ENCODE results near the gene KCNG1. TPM values are rescaled to one million over a fixed set of nuclear protein-coding genes. Genes with fewer than 3 reads are reported as not detected.
A peak's percentile ranks its signal among the peaks of the same experiment; 100 is the strongest.

Gene KCNG1
- total RNA-seq, 1 donor from 2014 or later = 9.9 TPM

DNA sequence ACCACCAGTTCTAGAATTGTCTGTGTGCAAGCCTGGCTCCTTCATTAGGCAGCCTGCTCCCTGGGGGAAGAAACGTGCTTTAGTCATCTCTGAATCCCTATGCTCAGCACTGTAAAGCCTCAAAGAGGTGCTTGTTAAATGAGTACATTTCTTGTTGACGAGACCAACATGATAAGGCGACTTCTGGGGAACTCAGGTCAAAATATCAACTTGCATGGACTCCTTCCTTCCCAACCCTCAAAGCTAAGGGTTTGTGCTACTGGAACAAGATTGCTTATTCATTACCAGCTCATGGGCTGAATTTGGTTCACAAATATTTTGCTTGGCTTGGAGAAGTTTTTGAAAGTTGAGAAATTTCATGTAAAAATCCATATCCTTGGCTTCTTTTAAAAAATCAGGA is 10.6 kb downstream of the KCNG1 start:
- no peak for ATAC-seq

GRCh38 chr20:51011479-51011878 is 11.4 kb downstream of the KCNG1 start:
- ATAC-seq = no peak

- no peak for ATAC-seq
These were observed 12.0 kb downstream of the KCNG1 start for GRCh38 chr20:51010932-51011331.

DNA sequence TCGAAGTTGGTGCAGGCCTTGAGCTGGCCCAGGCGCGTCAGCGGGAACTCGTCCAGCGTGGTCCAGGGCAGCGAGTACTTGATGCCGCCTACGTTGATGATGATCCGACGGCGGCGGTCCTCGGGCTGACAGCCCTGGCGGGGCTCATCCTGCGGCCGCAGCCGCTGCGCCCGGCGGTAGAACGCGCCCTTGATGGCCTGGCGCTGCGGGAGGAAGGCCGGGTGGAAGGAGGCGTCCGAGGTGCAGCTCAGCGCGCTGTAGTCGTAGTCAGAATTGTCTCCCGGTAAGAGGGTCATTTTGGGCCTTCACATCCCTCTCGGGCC is 12.9 kb downstream of the KCNG1 start:
- no peak for ATAC-seq

DNA sequence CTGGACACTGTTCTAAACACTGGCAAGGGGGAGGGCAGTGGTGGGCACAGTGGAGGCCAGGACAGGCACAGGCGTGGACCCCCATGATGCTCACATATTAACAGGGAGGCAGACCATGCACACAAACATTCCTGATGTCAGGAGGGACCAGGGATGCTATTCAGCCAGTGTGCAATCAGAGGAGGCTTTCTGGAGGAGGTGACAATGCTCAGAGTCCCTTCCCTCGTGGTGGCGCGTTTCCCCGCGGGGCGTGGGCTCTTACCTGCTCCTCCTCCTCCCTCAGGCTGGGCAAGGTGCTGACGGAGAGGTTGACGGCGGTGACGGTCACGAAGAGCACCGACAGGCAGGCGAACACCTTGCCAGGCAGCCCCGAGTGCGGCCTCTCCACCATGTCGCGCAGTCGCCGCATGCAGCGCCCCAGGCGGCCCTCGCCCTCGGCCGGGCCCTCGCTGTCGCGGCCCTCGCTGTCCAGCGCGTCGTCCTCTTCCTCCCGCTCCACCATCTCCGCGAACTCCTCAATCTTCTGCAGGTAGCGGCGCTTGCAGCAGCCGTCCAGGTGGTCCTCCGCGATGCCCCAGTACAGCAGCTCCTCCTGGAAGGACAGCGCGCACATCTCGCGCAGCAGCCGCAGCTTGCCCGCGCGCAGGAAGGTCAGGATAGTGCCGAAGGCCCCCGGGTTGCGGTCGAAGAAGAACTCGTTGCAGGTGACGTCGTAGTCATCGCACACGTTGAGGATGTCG is 13.4 kb downstream of the KCNG1 start:
- no peak for ATAC-seq

DNA sequence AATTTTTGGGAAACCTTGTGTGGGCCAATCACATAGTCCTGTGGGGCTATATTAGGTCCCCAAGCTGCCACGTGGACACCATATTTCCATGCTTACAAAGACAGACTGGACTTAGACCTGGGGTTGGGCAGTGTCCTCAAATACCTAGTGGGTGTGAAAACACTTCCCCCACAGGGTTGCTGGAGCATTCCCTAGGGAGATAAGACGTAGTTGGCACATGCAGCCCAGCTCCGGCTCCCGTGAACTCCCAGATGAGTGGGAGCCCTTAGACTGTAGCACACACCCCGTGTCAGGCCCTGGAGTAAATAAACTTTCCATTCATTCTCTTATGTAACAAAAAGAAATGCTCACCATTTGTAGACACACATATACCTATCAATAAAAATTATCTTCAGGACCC is 14.2 kb downstream of the KCNG1 start:
- no peak for ATAC-seq

DNA sequence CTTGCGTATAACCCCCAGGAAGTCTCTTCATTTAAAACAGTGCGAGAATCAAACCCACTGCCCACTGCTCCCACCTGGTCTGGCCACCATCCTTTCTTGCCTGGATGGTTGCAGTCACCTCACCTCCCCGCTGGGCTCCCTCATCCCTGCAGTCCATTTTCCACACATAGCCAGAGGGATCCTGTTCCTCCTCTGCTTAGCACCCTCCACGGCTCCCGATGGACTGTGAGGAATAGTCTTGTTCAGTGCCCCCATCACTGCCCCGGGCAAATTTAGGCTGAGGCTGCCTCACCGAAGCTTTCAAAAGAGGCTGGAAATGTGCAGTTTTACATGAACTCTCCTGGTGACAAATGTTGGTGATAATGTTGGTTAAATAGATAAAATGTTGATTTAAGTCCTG is 17.7 kb downstream of the KCNG1 start:
- no peak for ATAC-seq

DNA sequence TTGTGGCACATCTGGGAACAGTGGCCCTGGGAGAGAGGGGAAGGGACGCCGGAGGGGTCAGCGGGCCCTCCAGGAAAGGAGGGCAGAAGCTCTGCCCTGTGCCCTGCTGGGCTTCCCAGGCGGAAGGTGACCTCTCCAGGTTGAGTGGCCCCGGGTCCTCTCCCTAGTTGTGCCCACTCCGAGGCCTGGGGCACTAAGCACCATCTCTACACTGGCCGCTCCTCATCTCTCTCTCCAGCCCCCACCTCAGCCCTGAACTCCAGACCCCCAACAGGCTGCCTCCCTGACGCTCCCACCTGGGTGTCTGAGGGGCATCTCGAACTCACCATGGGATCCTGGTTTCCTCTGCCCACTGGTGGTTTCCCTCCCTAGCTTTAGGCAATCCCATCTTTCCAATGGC is 18.1 kb downstream of the KCNG1 start:
- ATAC-seq = peak; percentile 9

- peak; percentile 7 for ATAC-seq
These were observed 18.6 kb downstream of the KCNG1 start for GRCh38 chr20:51004305-51004727.

DNA sequence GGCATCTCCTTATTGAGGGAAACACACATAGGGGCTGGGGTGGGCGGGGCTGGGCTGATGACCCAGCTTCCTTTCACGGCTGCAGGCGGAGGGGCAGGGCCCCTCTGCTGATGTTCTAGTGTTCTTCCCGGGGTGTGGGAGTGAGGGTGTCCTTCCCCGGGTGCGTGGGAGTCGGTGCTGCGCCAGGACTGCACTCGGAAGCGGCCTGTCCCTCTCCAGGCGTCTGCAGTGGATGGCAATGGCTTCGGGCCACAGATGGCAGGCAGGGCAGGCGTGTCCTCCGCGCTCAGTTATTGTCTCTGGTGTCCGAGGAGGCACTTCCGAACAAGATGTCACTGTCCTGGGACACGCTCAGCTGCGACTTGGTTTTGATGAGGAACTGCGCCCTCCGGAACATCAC is 19.2 kb downstream of the KCNG1 start:
- ATAC-seq = no peak

DNA sequence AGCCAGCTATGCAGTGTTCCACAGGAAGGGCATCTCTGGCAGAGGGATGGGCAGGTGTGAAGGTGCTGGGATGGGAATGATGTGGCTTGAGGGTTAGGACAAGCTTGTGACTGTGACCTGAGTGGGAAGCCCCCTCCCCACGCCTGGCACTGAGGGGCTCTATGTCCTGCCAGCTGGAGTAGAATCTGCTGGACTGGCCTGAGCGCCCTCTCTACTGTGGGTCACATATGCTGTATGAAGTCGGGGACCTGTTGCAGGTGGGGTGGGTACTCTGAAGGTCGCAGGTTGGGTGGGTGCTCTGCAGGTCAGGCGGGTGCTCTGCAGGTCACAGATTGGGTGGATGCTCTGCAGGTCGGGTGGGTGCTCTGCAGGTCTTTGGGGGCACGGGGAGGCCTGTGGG is 20.3 kb downstream of the KCNG1 start:
- ATAC-seq = no peak

DNA sequence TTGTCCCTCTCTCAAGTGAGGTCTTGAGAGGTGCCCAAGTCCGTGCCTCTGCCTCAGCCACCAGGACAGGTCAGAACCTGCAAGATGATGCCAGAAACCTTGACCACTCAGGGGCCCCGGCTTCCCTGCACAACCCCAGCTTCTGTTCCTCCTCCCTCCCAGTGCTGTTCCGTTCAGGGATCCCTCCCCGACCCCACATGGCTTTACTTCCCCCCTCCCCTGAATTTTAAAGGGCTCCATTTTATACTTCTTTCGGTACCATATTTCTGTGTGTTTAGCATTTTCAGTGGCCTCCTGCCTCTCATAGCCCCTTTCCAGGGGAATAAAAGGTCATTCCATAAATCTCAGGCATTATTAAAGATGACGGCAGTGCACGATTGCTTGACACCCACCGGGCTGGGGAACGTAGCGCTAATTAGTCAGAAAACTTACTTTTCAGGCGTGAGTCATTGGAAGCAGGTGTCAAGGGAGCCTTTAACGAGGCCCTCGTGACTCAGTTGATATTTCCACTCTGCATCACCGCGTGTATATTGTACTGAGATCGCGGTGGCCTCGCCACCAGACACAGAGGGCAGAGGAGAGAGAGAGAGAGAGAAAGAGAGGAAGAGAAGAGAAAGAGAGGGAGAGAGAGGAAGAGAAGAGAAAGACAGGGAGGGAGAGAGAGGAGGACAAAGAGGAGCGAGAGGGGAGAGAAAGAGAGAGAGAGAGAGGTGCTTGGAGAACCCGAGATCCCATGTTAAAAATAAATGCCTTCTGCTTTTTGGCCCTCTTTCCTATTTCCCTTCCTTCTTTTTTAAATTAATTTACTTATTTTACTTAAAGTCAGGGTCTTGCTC is 21.3 kb downstream of the KCNG1 start:
- no peak for ATAC-seq

GRCh38 chr20:50999355-50999754 is 23.6 kb downstream of the KCNG1 start:
- ATAC-seq = no peak

- ATAC-seq = no peak
These were observed 25.7 kb downstream of the KCNG1 start for GRCh38 chr20:50996901-50997865.

DNA sequence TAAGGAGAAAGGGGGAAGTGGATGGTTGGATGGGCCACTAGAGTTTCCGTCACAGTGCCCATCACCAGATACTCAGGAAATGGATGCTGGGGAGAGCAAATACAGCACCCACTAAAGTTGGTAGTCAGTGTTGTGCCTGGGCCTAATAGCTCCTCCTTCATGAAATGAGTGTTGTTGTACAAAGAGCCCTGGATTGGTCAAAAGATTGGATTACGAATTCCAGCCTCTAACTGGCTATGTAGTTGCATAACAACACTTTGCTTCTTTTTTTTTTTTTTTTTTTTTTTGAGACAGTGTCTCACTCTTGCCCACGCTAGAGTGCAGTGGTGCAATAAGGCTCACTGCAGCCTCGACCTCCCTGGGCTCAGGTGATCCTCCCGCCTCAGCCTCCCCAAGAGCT is 27.4 kb downstream of the KCNG1 start:
- ATAC-seq = no peak

DNA sequence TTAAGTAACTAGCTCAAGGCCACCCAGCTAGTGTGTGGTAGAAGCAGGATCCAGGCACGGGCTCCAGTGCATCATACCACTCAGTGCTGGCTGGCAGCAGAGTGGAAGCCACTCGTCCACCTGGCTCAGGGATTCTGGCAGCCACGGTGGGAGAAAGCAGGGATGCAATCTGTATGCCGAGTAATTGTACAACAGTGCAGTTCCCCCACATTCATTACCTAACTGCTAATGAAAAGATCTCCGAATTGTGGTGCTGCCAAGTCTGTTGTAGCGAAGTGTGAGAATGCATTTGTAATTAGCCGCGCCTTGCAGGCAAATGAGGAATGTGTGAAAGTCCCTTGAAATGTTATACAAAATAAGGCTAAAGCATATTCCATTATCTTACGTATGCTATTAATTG is 29.0 kb downstream of the KCNG1 start:
- no peak for ATAC-seq

GRCh38 chr20:50992733-50993457 is 30.0 kb downstream of the KCNG1 start:
- peak; percentile 92 for ATAC-seq

- ATAC-seq = peak; percentile 27
These were observed 30.6 kb downstream of the KCNG1 start for GRCh38 chr20:50992336-50992732.

- no peak for ATAC-seq
These were observed 31.8 kb downstream of the KCNG1 start for GRCh38 chr20:50991076-50991475.

- peak; percentile 91 for ATAC-seq
These were observed 35.3 kb downstream of the KCNG1 start for GRCh38 chr20:50987493-50988210.

GRCh38 chr20:50983321-50983720 is 39.6 kb downstream of the KCNG1 start:
- no peak for ATAC-seq

DNA sequence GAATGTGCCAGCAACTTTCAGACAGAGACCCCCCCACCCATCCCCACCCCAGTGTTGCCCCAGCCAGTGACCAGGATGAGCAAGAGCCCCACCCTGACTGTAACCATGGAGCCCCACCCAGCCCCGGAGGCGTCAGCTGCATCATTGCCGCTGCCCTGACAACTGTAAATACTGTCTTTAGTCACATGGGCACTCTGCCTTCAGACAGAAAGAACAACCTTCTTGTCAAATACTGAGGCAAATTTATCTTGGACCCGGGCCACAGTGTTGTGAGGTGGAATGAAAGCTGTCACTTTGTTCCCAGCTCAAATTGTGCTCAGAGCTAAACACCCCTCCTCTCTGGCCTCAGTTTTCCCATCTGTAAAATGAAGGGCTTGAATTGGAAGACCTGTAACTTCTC is 40.5 kb downstream of the KCNG1 start:
- ATAC-seq = peak; percentile 90
